SK-N-SH (cell line): ENCODE data around the gene UBE2G2. TPM values are rescaled to one million over a fixed set of nuclear protein-coding genes. Genes with fewer than 3 reads are reported as not detected.

Source experiments
- CTCF ChIA-PET: fragments of 300-600, 350-600 bp; formaldehyde crosslinking; extraction: SDS; loops from one replicate; lab custom pipeline; 2021; lab: Yijun Ruan, JAX
- POLR2A ChIA-PET: fragments of 350-600 bp; sonication (Branson Sonifier 250); formaldehyde crosslinking; extraction: SDS; loops from one replicate; lab custom pipeline; 2020; ENCODE audit warnings: antibody characterized with exemption, inconsistent platforms; lab: Yijun Ruan, JAX
- DNase-seq: peaks from one replicate; pipeline ENCODE4 v3.0.0; 2012
- H2AFZ ChIP-seq: fragments of 200-600 bp; sonication (generic); 2 replicates; pipeline ENCODE4 v1.8.1; 2016; ENCODE audit warnings: antibody characterized with exemption, mild to moderate bottlenecking, low read depth
- H3F3A ChIP-seq: fragments of 200-600 bp; sonication (generic); replicated peaks from 2 replicates; pipeline ENCODE3; 2016; ENCODE audit warnings: antibody characterized with exemption, mild to moderate bottlenecking; ENCODE audit not compliant: insufficient read depth
- H3K27ac ChIP-seq, 2 experiments: fragments of 200-500 bp in 1 of 2; fragments of 200-600 bp in 1 of 2; sonication (Bioruptor generic) in 1 of 2; sonication (generic), shearing (Covaris generic) in 1 of 2; 2 replicates each; pipeline versions ENCODE4 v1.5.1 to v1.6.1; 2014 to 2016; ENCODE audit warnings: low read depth in 2 of 2, inconsistent platforms in 1 of 2, low read length in 1 of 2, mild to moderate bottlenecking in 1 of 2, mixed read lengths in 1 of 2
- H3K27me3 ChIP-seq: fragments of 200-600 bp; sonication (generic), shearing (Covaris generic); 2 replicates; pipeline ENCODE4 v1.6.1; 2016; ENCODE audit warnings: mixed run types; ENCODE audit not compliant: insufficient read depth
- H3K36me3 ChIP-seq, 2 experiments: fragments of 200-500 bp in 1 of 2; fragments of 200-600 bp in 1 of 2; sonication (Bioruptor generic) in 1 of 2; sonication (generic) in 1 of 2; replicated peaks in 1 of 2; 2 replicates each; pipeline versions ENCODE3 to v1.5.1; 2014 to 2016; ENCODE audit warnings: low read length in 1 of 2, mild to moderate bottlenecking in 1 of 2; ENCODE audit not compliant: insufficient read depth in 2 of 2, control insufficient read depth in 1 of 2
- H3K4me1 ChIP-seq, 2 experiments: fragments of 200-500 bp in 1 of 2; fragments of 200-600 bp in 1 of 2; sonication (Bioruptor generic) in 1 of 2; sonication (generic), shearing (Covaris generic) in 1 of 2; 2 replicates each; pipeline versions ENCODE4 v1.5.1 to v1.6.1; 2014 to 2016; ENCODE audit warnings: low read depth in 1 of 2, low read length in 1 of 2, mixed run types in 1 of 2; ENCODE audit not compliant: insufficient read depth in 2 of 2, control insufficient read depth in 1 of 2
- H3K4me2 ChIP-seq: fragments of 200-600 bp; sonication (generic), shearing (Covaris generic); 2 replicates; pipeline ENCODE4 v1.6.1; 2017; ENCODE audit warnings: mixed run types
- H3K4me3 ChIP-seq, 2 experiments: fragments of 200-500 bp in 1 of 2; fragments of 200-600 bp in 1 of 2; sonication (Bioruptor generic) in 1 of 2; sonication (generic), shearing (Covaris generic) in 1 of 2; 2 replicates each; pipeline versions ENCODE4 v1.5.1 to v1.8.1; 2014 to 2016; ENCODE audit warnings: low read depth in 2 of 2, inconsistent platforms in 1 of 2, low read length in 1 of 2, mild to moderate bottlenecking in 1 of 2, mixed read lengths in 1 of 2, moderate library complexity in 1 of 2
- H3K79me2 ChIP-seq: fragments of 200-600 bp; sonication (generic); 2 replicates; pipeline ENCODE4 v1.8.1; 2017; ENCODE audit warnings: mild to moderate bottlenecking; ENCODE audit not compliant: insufficient read depth
- H3K9ac ChIP-seq: fragments of 200-600 bp; sonication (generic); 2 replicates; pipeline ENCODE4 v1.6.1; 2017; ENCODE audit warnings: mixed run types
- H3K9me2 ChIP-seq: fragments of 200-600 bp; sonication (generic); 2 replicates; pipeline ENCODE4 v1.6.1; 2017; ENCODE audit warnings: mixed run types
- H3K9me3 ChIP-seq: fragments of 200-600 bp; sonication (generic); 2 replicates; pipeline ENCODE4 v1.6.1; 2017; ENCODE audit warnings: mixed run types, mild to moderate bottlenecking, moderate library complexity
- H4K20me1 ChIP-seq: fragments of 200-600 bp; sonication (generic); 2 replicates; pipeline ENCODE4 v1.6.1; 2017; ENCODE audit warnings: mild to moderate bottlenecking, mixed run types; ENCODE audit not compliant: insufficient read depth
- CHD2 ChIP-seq: fragments of 150-350 bp; IDR thresholded peaks from 2 replicates; pipeline ENCODE4 v1.6.1; 2018; ENCODE audit warnings: low read length; ENCODE audit not compliant: partially characterized antibody
- ELF1 ChIP-seq: IDR thresholded peaks from 2 replicates; pipeline ENCODE4 v1.4.0; 2012
- EP300 ChIP-seq, 2 experiments: IDR thresholded peaks; 2 replicates each; pipeline versions ENCODE4 v1.4.0 to v1.6.1; 2012; ENCODE audit warnings: borderline replicate concordance in 1 of 2, low read depth in 1 of 2, low read length in 1 of 2
- FOSL2 ChIP-seq: IDR thresholded peaks from 2 replicates; pipeline ENCODE4 v1.4.0; 2012; ENCODE audit warnings: low read depth, mild to moderate bottlenecking, moderate library complexity, borderline replicate concordance
- FOXJ3 ChIP-seq: sonication (generic); formaldehyde crosslinking; IDR thresholded peaks from 2 replicates; pipeline ENCODE4 v1.5.1; 2020; ENCODE audit warnings: mild to moderate bottlenecking, missing genetic modification reagents
- FOXM1 ChIP-seq: IDR thresholded peaks from 2 replicates; pipeline ENCODE4 v1.4.0; 2012; ENCODE audit warnings: low read depth, mild to moderate bottlenecking
- GABPA ChIP-seq: IDR thresholded peaks from 2 replicates; pipeline ENCODE4 v1.4.0; 2012; ENCODE audit warnings: low read depth, mild to moderate bottlenecking
- GATA2 ChIP-seq: sonication (generic); formaldehyde crosslinking; IDR thresholded peaks from 2 replicates; pipeline ENCODE4 v1.5.0; 2020; ENCODE audit warnings: mild to moderate bottlenecking, missing genetic modification reagents
- IRF3 ChIP-seq: fragments of 150-350 bp; IDR thresholded peaks from 2 replicates; pipeline ENCODE4 v1.6.1; 2016; ENCODE audit warnings: mild to moderate bottlenecking, low read depth, low read length
- MAX ChIP-seq: IDR thresholded peaks from 2 replicates; pipeline ENCODE4 v1.4.0; 2012; ENCODE audit warnings: low read depth
- MXI1 ChIP-seq: IDR thresholded peaks from 2 replicates; pipeline ENCODE4 v1.6.1; 2012; ENCODE audit warnings: mild to moderate bottlenecking, low read depth, low read length, improper control_type of control experiment
- RAD21 ChIP-seq: IDR thresholded peaks from 2 replicates; pipeline ENCODE4 v1.6.1; 2012; ENCODE audit warnings: mild to moderate bottlenecking, low read length
- RCOR1 ChIP-seq: fragments of 150-350 bp; IDR thresholded peaks from 2 replicates; pipeline ENCODE4 v1.6.1; 2017; ENCODE audit warnings: antibody characterized with exemption, low read length
- RXRA ChIP-seq: IDR thresholded peaks from 2 replicates; pipeline ENCODE4 v1.4.0; 2012; ENCODE audit warnings: low read depth, mild to moderate bottlenecking, borderline replicate concordance
- SIN3A ChIP-seq: IDR thresholded peaks from 2 replicates; pipeline ENCODE4 v1.6.1; 2012; ENCODE audit warnings: low read depth, mild to moderate bottlenecking, low read length, moderate library complexity, borderline replicate concordance
- SMC3 ChIP-seq: IDR thresholded peaks from 2 replicates; pipeline ENCODE4 v1.6.1; 2012; ENCODE audit warnings: low read depth, low read length, improper control_type of control experiment
- TAF1 ChIP-seq: IDR thresholded peaks from 2 replicates; pipeline ENCODE4 v1.6.1; 2012; ENCODE audit warnings: low read depth, mild to moderate bottlenecking, low read length, moderate library complexity, borderline replicate concordance
- TCF12 ChIP-seq: IDR thresholded peaks from 2 replicates; pipeline ENCODE4 v1.4.0; 2012
- USF2 ChIP-seq: fragments of 150-350 bp; IDR thresholded peaks from 2 replicates; pipeline ENCODE4 v1.6.1; 2017; ENCODE audit warnings: antibody characterized with exemption, low read length, low read depth, borderline replicate concordance
- YY1 ChIP-seq: IDR thresholded peaks from 2 replicates; pipeline ENCODE4 v1.4.0; 2012; ENCODE audit warnings: low read depth, mild to moderate bottlenecking
- WGBS: methylation state at CpG from one replicate; pipeline ENCODE4 v1.1.6; 2017; ENCODE audit warnings: low lambda C conversion rate; 5-methylcytosine and 5-hydroxymethylcytosine counted together
- polyA plus RNA-seq, 3 experiments: library from polyadenylated mRNA; depleted of rRNA; stranded (reverse); fragments of >200 nt; gene quantifications; 2 replicates each; pipeline ENCODE4 v1.2.3, GENCODE V29; 2012
- TF ChIP-seq, protein P1 (sequence below): IDR thresholded peaks from 2 replicates; pipeline ENCODE4; 2012
- TF ChIP-seq, protein P2 (sequence below): fragments of 200-600 bp; sonication (generic); IDR thresholded peaks from 2 replicates; pipeline ENCODE4 v1.6.1; 2017; ENCODE audit warnings: antibody characterized with exemption, mild to moderate bottlenecking, moderate library complexity
- TF ChIP-seq, protein P3 (sequence below): IDR thresholded peaks from 2 replicates; pipeline ENCODE4 v1.6.1; 2012; ENCODE audit warnings: mild to moderate bottlenecking, low read depth, low read length, moderate library complexity

The UBE2G2 gene
- polyA plus RNA-seq, 1 of the 3 experiments (the other 2 are of a cell fraction) = 129 TPM

DNA sequence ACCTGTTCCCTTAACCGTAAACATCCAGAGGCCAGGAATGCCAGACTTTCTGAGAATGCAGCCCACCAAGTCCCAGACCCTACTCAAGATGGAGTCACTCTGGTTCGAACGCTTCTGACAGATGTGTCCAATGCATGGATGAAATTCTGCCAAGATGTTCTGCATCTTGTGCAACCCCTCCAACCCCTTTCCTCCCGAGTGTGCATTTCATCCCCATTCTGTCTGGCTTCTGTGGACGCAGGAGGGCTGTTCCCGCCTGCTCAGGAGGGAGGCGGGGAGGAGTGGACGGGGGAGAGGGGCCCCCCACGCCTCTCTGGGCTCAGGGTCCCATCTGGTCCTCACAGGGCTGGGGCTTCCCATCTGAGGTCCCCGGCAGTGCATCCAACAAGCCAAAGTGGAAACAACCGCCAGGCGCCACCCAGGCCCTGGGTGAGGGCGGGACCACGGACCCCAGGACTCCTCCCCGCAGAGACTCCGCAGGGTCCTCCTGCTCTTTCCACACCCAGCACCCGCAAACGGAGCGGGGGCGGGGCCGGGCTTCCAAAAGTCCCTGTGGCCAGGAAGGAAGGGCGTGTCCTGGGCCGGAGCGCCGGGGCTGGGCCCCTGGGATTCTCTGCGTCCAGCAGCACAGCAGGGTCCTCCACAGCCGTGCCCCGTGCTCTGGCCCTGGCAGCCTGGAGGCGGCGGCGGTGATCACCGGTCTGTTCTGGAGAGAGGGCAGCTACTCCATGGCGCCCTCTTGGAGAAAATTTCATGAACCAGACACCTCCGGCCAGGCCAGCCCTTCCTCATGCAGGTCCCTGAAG is 44.0 kb upstream of the UBE2G2 start:
- H3K27ac ChIP-seq = no peak overlapping the region
- H3K4me1 ChIP-seq = peaks cover 0 to 13% of the 10 kb centered on the region in 2 experiments; a peak in 1 of 4 replicates
- H3K79me2 ChIP-seq = no peaks in the 10 kb centered on the region; the same call in 1 of the 2 replicates
- peaks cover 13 to 20% of the 10 kb centered on the region in 2 experiments for H3K36me3 ChIP-seq
- TF ChIP-seq, protein P1, sequence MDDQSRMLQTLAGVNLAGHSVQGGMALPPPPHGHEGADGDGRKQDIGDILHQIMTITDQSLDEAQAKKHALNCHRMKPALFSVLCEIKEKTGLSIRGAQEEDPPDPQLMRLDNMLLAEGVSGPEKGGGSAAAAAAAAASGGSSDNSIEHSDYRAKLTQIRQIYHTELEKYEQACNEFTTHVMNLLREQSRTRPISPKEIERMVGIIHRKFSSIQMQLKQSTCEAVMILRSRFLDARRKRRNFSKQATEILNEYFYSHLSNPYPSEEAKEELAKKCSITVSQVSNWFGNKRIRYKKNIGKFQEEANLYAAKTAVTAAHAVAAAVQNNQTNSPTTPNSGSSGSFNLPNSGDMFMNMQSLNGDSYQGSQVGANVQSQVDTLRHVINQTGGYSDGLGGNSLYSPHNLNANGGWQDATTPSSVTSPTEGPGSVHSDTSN = no peak
- TF ChIP-seq ELF1 = no peak
- TF ChIP-seq FOSL2 = no peak
- TF ChIP-seq EP300 (IDR thresholded peaks at IDR 0.05; ENCODE audit: borderline replicate concordance in 1 of 2, low read depth in 1 of 2, low read length in 1 of 2) = no peak
- TF ChIP-seq RCOR1 = peak; percentile 29; the same call in 1 of the 2 replicates
- TF ChIP-seq YY1 = no peak
- TF ChIP-seq TAF1 = no peak
- TF ChIP-seq GATA2 (CRISPR knock-in tag) = no peak
- 0 out of 2 replicates have a peak, but pooled peaks have one; percentile 21 for TF ChIP-seq SMC3
- no peak for TF ChIP-seq CHD2
- TF ChIP-seq MXI1 = no peak; the same call in 1 of the 2 replicates
- no peak for TF ChIP-seq FOXM1
- no peak for TF ChIP-seq RXRA
- TF ChIP-seq USF2 = no peak
- TF ChIP-seq RAD21 = peak; percentile 51
- TF ChIP-seq MAX = no peak
- TF ChIP-seq IRF3 = no peak
- TF ChIP-seq GABPA = no peak
- no peak for TF ChIP-seq FOXJ3 (CRISPR knock-in tag)
- TF ChIP-seq TCF12 = no peak
- TF ChIP-seq, protein P2, sequence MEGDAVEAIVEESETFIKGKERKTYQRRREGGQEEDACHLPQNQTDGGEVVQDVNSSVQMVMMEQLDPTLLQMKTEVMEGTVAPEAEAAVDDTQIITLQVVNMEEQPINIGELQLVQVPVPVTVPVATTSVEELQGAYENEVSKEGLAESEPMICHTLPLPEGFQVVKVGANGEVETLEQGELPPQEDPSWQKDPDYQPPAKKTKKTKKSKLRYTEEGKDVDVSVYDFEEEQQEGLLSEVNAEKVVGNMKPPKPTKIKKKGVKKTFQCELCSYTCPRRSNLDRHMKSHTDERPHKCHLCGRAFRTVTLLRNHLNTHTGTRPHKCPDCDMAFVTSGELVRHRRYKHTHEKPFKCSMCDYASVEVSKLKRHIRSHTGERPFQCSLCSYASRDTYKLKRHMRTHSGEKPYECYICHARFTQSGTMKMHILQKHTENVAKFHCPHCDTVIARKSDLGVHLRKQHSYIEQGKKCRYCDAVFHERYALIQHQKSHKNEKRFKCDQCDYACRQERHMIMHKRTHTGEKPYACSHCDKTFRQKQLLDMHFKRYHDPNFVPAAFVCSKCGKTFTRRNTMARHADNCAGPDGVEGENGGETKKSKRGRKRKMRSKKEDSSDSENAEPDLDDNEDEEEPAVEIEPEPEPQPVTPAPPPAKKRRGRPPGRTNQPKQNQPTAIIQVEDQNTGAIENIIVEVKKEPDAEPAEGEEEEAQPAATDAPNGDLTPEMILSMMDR = peak; percentile 45
- TF ChIP-seq, protein P3, sequence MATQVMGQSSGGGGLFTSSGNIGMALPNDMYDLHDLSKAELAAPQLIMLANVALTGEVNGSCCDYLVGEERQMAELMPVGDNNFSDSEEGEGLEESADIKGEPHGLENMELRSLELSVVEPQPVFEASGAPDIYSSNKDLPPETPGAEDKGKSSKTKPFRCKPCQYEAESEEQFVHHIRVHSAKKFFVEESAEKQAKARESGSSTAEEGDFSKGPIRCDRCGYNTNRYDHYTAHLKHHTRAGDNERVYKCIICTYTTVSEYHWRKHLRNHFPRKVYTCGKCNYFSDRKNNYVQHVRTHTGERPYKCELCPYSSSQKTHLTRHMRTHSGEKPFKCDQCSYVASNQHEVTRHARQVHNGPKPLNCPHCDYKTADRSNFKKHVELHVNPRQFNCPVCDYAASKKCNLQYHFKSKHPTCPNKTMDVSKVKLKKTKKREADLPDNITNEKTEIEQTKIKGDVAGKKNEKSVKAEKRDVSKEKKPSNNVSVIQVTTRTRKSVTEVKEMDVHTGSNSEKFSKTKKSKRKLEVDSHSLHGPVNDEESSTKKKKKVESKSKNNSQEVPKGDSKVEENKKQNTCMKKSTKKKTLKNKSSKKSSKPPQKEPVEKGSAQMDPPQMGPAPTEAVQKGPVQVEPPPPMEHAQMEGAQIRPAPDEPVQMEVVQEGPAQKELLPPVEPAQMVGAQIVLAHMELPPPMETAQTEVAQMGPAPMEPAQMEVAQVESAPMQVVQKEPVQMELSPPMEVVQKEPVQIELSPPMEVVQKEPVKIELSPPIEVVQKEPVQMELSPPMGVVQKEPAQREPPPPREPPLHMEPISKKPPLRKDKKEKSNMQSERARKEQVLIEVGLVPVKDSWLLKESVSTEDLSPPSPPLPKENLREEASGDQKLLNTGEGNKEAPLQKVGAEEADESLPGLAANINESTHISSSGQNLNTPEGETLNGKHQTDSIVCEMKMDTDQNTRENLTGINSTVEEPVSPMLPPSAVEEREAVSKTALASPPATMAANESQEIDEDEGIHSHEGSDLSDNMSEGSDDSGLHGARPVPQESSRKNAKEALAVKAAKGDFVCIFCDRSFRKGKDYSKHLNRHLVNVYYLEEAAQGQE = 0 out of 2 replicates have a peak, but pooled peaks have one; percentile 23
- TF ChIP-seq SIN3A = no peak
- TF ChIP-seq, all 33 proteins: peak for 5
- H3K9me2 ChIP-seq = no peaks in the 10 kb centered on the region
- no peaks in the 10 kb centered on the region; the same call in 1 of the 2 replicates for H4K20me1 ChIP-seq
- no peaks in the 10 kb centered on the region for H3F3A ChIP-seq
- DNase-seq = peak; percentile 92
- peak overlapping the region; percentile 27; the same call in 1 of the 2 replicates for H3K4me2 ChIP-seq
- POLR2A ChIA-PET = interaction anchor here (0.8 kb wide), 1 partner anchor 27 kb away, joined by 3 read pairs; no protein-coding TSS in a partner anchor
- WGBS = 82% methylated on average over 5 of the region's 34 CpGs
- no peak overlapping the region for H2AFZ ChIP-seq
- H3K4me3 ChIP-seq = peak overlapping the region; percentile 24 to 36
- H3K9ac ChIP-seq = no peak overlapping the region
- H3K9me3 ChIP-seq = no peaks in the 10 kb centered on the region
- H3K27me3 ChIP-seq = no peaks in the 10 kb centered on the region
- CTCF ChIA-PET = interaction anchor here (0.8 to 1.6 kb wide), 8 partner anchors 23 to 69 kb away, joined by 3 to 8 read pairs (median 4); no protein-coding TSS in a partner anchor
